ENCODE results near the gene MYH7.
A peak's percentile ranks its signal among the peaks of the same experiment; 100 is the strongest.
"Not testable (repeated sequence)": the region's sequence is repeated elsewhere in the genome, so short reads cannot be mapped to it uniquely, and the experiment has no call there.

Gene MYH7

DNA sequence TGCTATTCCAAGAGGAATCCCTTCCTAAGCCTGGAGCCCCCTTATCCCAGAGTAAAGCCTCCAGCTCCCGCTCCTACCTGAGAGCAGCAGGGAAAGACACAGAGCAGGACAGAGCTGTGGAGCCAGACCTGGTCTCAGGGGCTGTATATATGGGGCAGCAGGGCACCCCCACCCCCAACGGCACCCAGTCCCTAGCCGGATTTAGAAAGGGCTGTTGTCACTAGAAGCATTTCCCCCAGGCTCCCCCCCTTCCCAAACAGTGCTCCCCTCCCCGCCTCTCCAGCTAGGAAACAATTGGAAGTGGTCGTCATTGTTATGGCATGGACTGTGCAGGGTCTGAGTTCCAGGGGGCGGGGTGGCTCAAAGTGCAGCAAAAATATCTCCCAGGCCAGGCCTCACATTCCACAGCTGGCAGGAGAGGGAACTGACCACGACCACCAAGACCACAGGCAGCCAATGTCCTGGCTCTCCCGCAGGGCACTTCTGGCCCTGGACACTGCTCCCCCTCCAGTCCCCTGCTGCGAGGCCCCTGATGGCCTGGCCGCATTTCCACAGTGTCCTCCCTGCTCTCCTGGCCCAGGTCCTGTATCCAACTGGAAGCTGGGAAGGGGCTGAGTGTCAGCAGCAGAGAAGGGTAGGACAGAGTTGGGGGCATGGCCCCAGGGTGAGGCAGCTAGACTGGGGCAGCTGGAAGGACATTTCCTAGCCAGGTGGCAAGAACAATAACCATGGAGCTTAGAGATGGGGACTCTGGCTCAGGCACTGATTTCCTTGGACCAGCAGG is at the start of gene MYH7:
TSS of gene MYH7 (minus strand) at position 118 of the 784 bp plus-strand sequence. CDS start 1,928 bp downstream, outside the sequence.
- no peak for DNase-seq

DNA sequence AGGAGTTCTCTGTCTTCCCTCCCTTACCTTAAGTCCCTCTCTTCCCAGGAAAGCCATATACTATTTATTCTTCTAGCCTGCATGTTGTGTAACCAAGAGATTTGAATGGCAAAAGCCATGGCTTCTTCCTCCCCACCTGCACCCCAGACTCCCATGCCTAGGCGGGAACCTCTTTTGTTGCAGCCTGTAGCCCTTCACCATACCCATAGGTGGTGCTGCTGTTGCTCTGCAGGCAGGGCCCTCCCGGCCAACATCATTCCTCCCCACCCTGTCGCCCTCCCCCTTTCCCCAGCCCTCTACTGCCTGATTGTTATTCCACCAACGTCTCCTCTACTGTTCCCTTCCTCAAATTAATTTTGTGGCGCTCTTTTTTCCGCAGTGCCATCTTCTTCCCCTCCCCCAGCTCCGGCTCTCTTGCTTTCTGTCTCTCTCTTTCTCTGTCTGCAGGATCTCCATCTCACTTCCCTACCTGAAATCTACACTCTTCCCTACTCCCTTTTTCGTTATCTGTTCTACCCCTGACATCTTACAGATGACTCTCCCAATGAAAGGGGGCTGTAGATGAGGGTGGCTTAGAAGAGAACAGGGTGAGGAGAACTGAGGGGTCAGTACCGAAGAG is 47.9 kb upstream of the MYH7 start:
- DNase-seq: no peak

DNA sequence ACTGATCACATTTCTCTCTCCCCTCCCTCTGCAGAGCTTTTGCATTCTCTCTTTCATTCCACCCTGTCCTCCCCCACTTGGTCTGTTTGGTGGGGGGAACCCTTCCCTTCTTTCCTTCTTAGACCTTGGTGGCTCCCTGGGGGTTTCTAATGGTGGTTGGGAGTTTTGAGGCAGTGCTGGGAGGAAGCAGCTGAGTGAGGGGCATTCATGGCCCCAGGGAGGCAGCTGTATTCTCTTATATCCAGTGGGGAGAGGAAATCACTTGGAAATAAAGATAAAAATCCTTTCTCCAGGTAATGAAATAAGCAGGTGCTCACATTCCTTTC is 47.3 kb upstream of the MYH7 start:
- no peak for DNase-seq

DNA sequence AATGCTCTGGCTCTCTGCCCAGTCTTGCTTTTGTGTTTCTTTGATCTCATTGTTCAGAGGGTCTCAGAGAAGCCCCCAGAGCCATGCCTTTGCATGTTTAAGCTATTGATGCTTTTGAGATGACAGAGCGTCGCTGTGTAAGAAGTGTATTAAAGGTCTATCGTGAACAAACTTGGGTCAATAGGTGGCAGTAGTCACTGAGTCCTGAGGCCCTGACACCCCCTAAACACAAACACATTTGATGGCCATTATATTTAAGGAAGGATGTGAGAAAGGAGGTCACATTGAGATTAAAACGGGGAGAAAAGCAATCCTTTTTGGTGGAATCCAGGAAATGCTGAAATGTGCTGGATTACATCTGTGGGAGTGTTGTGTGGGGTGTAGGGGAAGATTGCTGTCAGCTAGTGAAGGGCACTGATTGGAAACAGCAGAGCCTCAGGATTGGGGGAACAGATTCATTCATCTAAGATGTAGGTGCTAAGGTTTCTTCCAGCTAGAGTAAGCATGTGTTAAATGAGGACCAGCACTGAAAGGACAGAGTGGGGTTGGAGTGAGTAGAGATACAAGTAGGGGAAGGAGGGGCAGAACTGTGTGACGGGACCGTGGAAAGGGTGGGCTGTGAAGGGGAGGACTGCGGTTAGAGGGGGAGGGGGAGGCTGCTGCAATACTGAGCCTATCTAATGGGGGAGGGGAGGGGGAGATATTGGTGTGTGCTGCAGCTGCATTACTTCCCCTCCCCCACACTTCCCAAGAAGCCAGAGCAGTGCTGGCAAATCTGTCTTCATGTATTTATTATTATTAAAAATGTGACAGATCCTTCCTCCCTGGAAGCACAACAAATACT is 46.7 kb upstream of the MYH7 start:
- no peak for DNase-seq

DNA sequence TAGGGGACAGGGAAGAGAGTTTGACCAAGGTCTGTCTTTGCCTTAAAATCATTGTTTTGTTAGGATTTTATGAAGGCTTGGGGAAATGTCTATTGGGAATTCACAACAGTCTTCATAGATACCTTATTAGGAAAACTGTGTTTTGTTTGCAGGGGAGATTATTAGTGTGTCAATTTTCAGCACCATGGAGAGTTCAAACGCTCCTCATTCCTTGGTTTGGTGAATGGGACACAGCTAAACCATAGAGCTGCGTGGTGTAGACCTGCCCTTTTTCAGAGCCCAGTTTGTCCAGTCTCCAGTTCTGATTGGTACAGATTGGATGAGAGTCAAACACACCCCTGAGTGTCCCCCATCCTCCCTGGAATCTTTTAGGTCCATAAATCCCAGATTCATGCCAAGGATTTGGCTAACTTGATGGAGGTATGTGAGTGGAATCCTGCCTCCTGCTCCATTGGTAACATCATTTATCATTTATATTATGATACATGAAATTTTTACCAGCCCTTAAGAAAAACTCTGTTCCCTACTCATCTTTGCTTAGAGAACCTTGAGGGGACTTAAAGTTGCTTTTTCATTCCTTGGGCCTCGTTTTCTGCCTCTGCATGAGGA is 46.0 kb upstream of the MYH7 start:
- DNase-seq: no peak

DNA sequence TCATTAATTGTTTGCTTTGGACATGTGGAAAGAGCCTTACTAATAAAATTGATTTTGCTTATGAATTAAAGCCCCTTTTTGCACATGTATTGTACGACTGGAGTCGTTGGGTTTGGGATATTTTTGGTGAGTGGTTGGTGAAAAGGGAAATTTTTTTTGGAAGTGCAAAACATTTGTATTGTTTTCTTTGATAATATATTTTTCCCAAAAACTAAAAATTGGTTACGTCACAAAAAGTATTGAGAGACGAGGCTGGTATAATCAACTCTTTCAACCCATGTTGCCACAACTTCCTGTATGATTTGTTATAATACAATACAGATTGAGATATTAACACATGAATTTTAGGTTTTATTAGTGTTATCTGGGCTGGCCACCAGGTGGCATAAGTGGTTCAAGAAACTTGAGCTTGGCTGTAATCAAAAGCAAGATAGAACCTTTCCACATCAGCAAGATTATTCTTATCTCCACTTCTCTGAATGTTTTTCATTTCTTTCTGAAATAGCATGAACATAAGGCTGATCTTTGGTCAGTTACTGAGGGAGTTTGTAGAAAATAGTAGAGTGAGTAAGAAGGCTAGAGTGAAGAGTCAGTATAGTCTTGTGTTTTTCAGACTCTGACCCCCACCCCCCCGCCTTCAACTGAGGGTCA is 42.8 kb upstream of the MYH7 start:
- DNase-seq: peak; percentile 23 to 73 (median 54)

DNA sequence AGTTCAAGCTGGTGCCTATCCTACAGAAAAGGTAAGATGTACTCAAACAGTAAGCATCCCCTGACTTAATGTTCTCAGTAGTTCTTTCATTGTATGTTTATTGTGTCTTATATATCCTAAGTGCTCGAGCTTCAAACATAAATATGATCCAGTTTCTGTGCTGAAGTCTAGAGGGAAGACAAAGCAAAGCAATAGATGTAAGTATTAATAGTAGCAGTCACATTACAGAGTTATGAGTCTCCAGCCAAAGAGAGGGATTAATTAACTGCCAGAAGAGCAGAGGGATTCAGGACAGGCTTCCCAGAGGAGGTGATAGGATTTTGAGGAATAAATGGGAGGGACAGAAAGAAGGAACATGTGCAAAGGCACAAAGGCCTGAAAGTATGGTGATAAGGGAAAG is 35.5 kb upstream of the MYH7 start:
- DNase-seq: no peak

DNA sequence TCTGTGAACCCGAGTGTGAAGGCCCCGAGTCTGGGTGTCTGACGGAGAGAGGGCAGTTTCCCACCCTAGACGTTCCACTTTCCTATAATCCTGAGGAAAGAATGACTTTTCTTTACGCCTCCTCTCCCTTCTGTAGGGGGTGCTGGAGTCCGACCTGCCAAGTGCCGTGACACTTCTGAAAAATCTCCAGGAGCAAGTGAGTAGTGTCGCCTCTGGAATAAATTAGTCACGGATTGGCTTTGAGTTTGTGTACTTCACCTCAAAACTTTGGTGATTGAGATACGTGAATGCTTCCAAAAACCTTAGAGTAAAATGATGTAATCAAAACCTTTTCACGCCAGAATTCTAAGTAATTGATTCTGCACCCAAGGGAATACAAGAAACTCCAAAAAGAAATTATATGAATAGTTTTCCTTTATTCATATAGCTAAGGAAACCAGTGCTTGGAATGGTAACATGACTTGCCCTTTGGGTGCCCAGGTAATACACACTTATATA is 34.5 kb upstream of the MYH7 start:
- no peak for DNase-seq

DNA sequence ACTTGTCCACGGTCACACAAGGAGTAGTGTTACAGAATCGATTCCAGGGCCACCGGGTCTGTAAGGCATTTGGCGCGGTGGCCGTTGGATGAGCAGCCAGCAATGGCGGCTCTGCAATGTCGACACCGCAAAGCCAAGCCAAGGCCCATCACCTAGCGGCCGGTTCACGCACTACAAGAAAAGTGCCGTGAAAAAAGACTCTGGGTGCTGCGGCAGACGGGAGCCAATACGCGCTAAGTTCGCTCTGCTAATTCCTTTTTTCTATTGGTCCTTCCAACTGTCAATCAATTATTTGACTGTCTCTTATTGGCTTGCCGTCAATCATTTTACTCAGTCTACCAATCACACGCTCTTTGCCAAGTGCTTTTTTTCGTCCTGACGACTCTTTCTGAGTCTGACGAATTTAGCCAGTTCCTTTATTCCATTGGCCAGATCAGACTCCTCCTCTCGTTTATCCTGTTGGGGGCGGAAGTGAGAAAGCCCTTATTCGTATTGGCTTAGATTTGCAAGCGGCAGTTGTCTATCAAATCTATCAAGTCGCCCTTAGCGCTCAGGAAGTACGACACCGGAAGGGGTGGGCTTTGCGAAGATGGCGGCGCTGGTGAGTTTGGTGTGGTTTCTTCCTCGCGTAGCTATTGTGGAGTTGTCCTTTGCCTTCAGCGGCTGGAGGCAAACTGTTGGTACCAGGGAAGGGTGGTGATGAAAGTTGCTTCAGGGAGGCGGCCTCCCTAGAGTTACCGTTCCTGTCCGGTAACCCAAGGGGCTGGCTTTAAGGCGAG is 33.9 kb upstream of the MYH7 start, which contains the start of gene NGDN:
TSS of gene NGDN (plus strand) at position 577 of the 779 bp plus-strand sequence. CDS start at position 590, 13 bp downstream.
- DNase-seq: peak; percentile 82 to 99 (median 94)

DNA sequence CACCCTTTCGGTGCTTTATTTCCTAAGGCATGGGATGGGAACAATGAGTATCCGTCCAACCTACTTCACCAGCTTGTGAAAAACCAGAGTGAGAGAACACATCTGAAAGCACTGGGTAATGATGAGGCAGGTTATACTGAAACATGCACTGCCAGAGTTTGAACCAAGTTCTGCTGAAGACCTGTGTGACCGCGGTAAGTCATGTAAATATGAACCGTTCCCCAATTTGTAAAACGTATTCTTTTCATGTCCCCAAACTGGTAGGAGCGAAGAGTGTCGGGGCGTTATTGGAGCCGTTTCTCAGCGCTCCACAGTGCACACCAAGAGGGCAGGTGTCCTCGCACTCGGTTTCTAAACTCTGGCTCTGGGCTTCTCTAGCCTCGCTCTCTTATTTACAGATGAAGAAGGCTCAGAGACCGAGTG is 33.3 kb upstream of the MYH7 start:
- DNase-seq: no peak

DNA sequence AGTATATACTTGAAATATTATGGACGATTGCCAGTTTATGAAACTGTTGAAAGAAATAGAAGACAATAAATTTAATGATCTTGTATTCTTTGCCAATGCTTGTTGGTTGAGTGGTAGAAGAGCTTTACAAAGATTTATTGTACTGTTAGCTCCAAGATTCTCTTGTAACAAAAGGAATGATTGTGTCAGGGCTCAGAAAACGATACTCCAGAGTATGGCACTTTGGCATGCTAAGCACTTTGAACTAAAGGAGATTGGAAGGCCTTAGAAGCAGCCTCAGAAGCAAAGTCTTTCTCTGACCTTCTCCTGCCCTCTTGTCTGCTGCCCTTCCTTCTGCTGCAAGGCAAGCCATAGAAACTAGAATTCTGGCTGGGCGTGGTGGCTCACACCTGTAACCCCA is 29.8 kb upstream of the MYH7 start:
- no peak for DNase-seq

DNA sequence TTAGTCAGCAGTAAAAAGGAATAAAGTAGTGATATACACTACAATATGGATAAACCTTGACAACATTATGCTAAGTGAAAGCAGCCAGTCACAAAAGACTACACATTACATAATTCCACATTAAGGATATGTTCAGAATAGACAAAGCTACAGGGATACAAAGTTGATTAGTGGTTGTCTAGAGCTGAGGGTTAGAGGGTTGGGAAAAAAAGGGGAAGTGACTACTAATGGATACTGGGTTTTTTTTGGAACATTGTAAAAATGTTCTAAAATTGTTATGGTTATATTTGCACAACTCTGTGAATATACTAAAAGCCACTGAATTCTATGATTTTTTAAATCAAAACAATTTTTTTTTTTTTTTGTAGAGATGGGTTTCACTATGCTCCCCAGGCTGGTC is 29.2 kb upstream of the MYH7 start:
- no peak for DNase-seq

DNA sequence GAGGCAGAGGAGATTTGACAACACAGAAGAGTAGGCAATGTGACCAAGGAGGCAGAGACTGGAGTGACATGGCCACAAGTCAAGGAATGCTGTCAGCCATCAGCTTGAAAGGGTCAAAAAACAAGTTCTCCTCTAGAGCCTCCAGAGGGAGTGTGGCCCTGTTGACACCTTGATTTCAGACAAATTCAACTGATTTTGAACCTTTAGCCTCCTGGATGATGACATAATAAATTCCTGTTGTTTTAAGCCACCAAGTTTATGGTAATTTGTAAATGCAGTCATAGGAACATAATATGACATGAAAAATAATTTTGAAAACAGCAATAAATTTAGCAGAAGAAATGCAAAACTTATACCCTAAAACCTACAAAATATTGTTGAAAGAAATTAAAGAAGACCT is 25.5 kb upstream of the MYH7 start:
- no peak for DNase-seq

DNA sequence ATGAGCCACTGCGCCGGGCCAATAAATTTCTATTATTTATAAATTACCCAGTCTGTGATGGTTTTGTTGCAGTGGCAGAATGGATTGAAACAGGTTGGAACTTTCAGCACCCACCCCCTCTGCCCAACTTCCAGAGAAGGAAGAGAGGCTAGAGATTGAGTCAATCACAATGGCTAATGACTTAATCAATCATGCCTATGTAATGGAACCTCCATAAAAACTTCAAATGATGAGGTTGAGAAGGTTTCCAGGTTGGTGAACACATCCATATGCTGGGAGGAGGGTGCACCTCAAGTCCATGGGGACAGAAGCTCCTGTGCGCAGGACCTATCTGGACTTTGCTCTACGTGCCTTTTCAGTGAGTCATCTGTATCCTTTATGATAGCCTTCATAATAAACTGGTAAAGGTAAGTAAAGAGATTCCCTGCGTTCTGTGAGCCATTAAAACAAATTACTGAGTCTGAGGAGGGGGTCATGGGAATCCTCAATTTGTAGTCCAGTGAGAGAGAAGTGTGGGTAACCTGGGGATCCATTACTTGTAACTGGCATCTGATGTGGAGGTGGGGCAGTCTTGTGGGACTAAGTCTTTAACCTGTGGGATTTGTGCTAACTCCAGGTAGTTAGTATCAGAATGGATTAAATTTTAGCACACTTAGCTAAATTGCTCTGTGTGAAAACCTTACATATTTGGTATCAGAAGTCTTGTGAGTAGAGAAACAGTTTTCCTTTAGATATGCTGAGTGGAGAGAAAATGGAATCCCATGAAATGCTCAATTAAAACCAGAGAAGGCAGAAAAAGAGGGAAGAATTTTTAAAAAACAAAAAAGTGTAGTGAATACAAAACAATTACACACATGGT is 22.4 kb upstream of the MYH7 start:
- no peak for DNase-seq

DNA sequence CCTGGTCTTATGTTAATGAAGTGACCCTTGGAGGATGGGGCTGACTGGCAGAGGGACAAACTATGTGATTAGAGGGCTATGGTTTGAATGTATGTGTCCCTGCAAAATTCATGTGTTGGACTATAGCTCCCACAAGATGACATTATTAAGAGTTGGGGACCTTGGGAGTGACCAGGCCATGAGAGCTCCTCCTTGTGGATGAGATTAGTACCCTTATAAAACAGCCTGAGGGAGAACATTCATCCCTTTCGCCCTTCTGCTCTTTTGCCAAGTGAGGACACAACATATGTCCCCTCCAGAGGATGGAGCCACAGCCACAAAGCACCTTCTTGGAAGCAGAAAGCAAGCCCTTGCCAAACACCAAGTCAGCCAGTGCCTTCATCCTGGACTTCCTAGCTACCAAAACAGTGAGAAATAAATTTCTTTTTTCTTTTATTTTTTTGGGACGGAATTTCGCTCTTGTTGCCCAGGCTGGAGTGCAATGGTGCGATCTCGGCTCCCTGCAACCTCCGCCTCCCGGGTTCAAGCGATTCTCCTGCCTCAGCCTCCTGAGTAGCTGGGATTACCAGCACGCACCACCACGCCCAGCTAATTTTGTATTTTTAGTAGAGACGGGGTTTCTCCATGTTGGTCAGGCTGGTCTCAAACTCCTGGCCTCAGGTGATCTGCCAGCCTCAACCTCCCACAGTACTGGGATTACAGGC is 21.6 kb upstream of the MYH7 start:
- DNase-seq: not testable (repeated sequence)

DNA sequence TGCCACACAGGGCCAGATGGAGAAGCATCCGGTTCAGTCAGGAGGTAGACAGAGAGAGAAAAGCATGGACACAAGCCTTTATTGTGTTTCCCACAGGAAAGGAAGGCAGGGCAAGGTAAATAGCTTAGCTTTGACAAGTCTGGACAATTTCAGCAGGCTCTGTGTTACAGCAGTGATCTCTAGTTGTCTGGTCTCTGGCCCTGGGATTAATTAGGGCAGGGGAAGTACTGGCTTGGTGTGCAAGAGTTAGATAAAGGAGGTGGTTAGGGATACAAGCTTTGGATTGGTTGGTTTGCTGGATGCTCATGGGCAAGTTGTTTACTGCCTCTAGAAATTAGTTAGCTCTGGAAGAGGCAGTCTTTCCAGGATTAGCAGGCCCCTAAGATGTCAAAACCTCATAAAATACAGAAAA is 19.0 kb upstream of the MYH7 start:
- DNase-seq: no peak

DNA sequence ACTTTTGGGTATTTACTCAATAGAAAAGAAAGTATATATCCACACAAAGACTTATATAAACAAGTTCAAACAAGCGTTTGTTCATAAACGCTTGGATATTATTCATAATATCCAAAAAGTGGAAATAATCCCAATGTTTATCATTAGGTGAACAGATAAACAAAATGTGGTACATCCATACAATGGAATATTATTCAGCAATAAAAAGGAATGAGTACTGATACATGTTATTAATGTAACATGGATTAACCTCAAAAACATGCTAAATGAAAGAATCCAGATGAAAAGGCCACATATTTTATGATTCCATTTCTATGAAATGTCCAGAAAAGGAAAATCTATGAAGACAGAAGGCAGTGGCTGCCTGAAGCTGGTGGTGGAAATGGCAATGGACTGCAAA is 16.8 kb upstream of the MYH7 start:
- no peak for DNase-seq

DNA sequence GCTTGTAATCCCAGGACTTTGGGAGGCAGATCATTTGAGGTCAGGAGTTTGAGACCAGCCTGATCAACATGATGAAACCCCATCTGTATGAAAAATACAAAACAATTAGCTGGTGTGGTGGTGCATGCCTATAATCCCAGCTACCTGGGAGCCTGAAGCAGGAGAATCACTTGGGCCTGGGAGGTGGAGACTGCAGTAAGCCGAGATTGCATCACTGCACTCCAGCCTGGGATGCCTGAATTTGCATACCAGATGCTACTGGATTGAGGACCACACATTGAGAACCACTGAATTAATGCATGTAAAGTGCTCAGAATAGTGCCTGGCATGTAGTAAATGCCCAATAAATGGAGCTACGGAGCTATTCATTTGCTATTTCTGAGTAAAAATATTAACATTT is 14.9 kb upstream of the MYH7 start:
- no peak for DNase-seq

DNA sequence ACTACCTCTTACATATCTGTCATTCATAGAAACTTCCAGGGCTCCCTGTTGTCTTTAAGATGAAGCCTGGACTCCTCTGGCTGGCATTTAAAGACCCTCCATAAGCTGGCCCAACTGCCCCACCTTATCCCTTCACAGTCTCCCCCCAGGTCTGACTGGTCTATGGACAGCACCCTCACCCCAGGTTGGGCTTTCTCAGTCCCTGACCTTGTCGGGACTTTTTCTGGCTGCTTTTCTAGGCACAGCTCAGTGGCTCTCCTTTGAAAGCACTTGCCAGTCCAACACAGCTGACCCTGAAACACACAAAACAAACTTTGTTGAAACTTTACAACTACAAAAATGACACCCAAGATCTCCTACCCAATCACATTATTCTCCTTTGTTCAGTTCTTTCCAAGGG is 13.9 kb upstream of the MYH7 start:
- no peak for DNase-seq

All from stimulated activated naive CD4-positive, alpha-beta T cell (primary cell).